Measurements from ENCODE around the gene SEMA4A.

Gene SEMA4A

GRCh38 chr1:156212833-156213643, 59.7 kb downstream of the SEMA4A start, which contains the start of gene PMF1:
Gene PMF1 (plus strand): TSS chr1:156213007. CDS start chr1:156213016, 9 bp downstream.
- TF ChIP-seq POLR2AphosphoS5 (IDR thresholded peaks at IDR 0.05; ENCODE audit: low read depth, low read length) (peak; percentile 91), SIN3A (IDR thresholded peaks at IDR 0.05; ENCODE audit: borderline replicate concordance, insufficient read depth, low read length) (peak; percentile 42; the same call in 1 of the 2 replicates), REST (IDR thresholded peaks at IDR 0.05; ENCODE audit: insufficient read depth in 1 of 2, low read depth in 2 of 2, low read length in 2 of 2) (peak in 1 of 2 experiments; percentile 64; a peak in 2 of 4 replicates), TAF1 (IDR thresholded peaks at IDR 0.05; ENCODE audit: borderline replicate concordance, insufficient read depth, low read length) (peak; percentile 73), FOXP2 (optimal IDR thresholded peaks at IDR 0.05; ENCODE audit: borderline replicate concordance, extremely low read depth, extremely low read length, insufficient read depth) (peak; percentile 82)

- TF ChIP-seq FOXP2 (optimal IDR thresholded peaks at IDR 0.05; ENCODE audit: borderline replicate concordance, extremely low read depth, extremely low read length, insufficient read depth) (no peak), REST (IDR thresholded peaks at IDR 0.05; ENCODE audit: insufficient read depth in 1 of 2, low read depth in 2 of 2, low read length in 2 of 2) (no peak), TAF1 (IDR thresholded peaks at IDR 0.05; ENCODE audit: borderline replicate concordance, insufficient read depth, low read length) (no peak)
Measured at GRCh38 chr1:156213644-156213966, 60.2 kb downstream of the SEMA4A start.

- TF ChIP-seq SIN3A (IDR thresholded peaks at IDR 0.05; ENCODE audit: borderline replicate concordance, insufficient read depth, low read length) (no peak), POLR2AphosphoS5 (IDR thresholded peaks at IDR 0.05; ENCODE audit: low read depth, low read length) (no peak), FOXP2 (optimal IDR thresholded peaks at IDR 0.05; ENCODE audit: borderline replicate concordance, extremely low read depth, extremely low read length, insufficient read depth) (no peak), REST (IDR thresholded peaks at IDR 0.05; ENCODE audit: insufficient read depth in 1 of 2, low read depth in 2 of 2, low read length in 2 of 2) (no peak), TAF1 (IDR thresholded peaks at IDR 0.05; ENCODE audit: borderline replicate concordance, insufficient read depth, low read length) (no peak)
Measured at GRCh38 chr1:156214024-156214748, 60.8 kb downstream of the SEMA4A start.

- no peak for TF ChIP-seq SIN3A (IDR thresholded peaks at IDR 0.05; ENCODE audit: borderline replicate concordance, insufficient read depth, low read length)
- TF ChIP-seq POLR2AphosphoS5 (IDR thresholded peaks at IDR 0.05; ENCODE audit: low read depth, low read length), result no peak
- no peak for TF ChIP-seq REST (IDR thresholded peaks at IDR 0.05; ENCODE audit: insufficient read depth in 1 of 2, low read depth in 2 of 2, low read length in 2 of 2)
- TF ChIP-seq FOXP2 (optimal IDR thresholded peaks at IDR 0.05; ENCODE audit: borderline replicate concordance, extremely low read depth, extremely low read length, insufficient read depth), result no peak
- no peak for TF ChIP-seq TAF1 (IDR thresholded peaks at IDR 0.05; ENCODE audit: borderline replicate concordance, insufficient read depth, low read length)
Measured at GRCh38 chr1:156217871-156218270, 64.5 kb downstream of the SEMA4A start.

Measured in PFSK-1 (cell line).